HG02759 (cell line): ENCODE data around the gene PRAMEF11.

Experiments used
- ATAC-seq: cut with Tn5 transposase; IDR thresholded peaks from one replicate; pipeline ENCODE4 v1.9.1; 2021; ENCODE audit warnings: mild to moderate bottlenecking, moderate library complexity; ENCODE audit not compliant: unreplicated experiment

The PRAMEF11 gene

GRCh38 chr1:12774801-12775345 is 56.3 kb downstream of the PRAMEF11 start:
- no peak for ATAC-seq
